Measurements from ENCODE around the gene FOXK2. TPM values are rescaled to one million over a fixed set of nuclear protein-coding genes. Genes with fewer than 3 reads are reported as not detected.

Gene FOXK2
- total and polyA plus RNA-seq, 2 experiments from 2014 or later = 5.6 to 43.0 TPM

DNA sequence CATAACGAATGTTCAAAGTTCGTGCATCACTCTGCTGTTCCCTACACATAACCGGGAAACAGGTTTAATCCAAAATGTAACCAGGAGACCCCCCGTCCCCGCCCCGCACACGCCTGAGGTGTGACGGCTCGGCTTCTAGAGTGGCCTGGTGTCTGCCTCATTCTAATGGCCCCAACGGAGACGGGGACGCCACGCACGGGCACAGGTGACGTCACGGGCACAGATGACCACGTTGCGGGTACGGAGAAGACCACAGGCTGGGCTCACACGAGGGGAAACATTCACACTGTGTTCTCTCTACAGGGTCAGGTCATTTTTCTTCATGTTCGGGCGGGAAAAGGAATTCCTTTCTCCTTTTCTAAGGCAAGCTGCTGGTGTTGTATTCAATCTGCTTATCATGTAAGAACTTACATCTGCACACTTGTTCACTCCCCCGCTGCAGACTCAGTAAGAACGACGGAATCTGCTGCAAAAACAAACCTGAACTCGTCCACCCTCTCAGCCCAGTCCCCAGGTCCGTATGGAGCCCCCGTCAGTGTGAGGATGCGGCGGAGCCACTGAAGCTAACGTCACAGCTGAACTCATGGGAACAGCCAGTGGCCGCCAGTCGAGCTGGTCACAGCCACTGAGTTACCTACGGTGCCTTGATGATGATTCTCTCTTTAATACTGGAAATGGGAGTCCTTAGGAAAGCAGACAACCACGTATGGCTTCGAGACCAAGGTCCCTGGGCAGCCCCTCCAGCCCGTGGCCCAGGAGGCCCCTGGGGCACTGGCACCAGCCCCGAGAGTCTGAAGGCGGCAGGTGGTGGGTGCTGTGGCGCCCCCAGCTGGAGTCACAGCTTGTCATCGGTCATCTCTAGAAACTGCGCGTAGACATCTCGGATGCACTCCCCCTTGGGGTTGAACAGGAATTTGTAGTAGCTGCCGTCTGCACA lies 95.8 kb downstream of the FOXK2 start:
- Histone ChIP-seq H3F3A (ENCODE audit: insufficient read depth) (peaks cover 8% of the 10 kb centered on the region; the same call in 1 of the 2 replicates), H3K4me3 (no peak overlapping the region), H3K9me2 (ENCODE audit: insufficient read depth) (no peaks in the 10 kb centered on the region), H3K27ac (no peak overlapping the region), H3K4me2 (ENCODE audit: unreplicated experiment) (no peak overlapping the region), H3K79me2 (ENCODE audit: insufficient read depth) (no peaks in the 10 kb centered on the region), H3K27me3 (replicated peaks; ENCODE audit: insufficient read depth) (no peaks in the 10 kb centered on the region), H3K9me3 (ENCODE audit: low read depth) (no peaks in the 10 kb centered on the region), H2AFZ (no peak overlapping the region), H3K36me3 (ENCODE audit: low read depth) (peaks cover 31% of the 10 kb centered on the region; the same call in 1 of the 2 replicates), H3K4me1 (ENCODE audit: insufficient read depth) (0 out of 2 replicates have a peak, but pooled peaks cover 4% of the 10 kb centered on the region), H3K9ac (no peak overlapping the region), H4K20me1 (ENCODE audit: insufficient read depth) (no peaks in the 10 kb centered on the region)
- TF ChIP-seq EZH2 (IDR thresholded peaks at IDR 0.05; ENCODE audit: insufficient read depth, poor library complexity, severe bottlenecking) (no peak), EZH2phosphoT487 (IDR thresholded peaks at IDR 0.05; ENCODE audit: insufficient read depth, low read depth) (no peak)
- 92 to 95% methylated on average over 45 of the region's 45 CpGs for WGBS, 2 experiments (ENCODE audit: low coverage in 1 of 2, low lambda C conversion rate in 2 of 2, missing lambda C conversion rate in 2 of 2)
- no peak for DNase-seq
- in situ Hi-C loops (cut with MboI) = no loop called here

DNA sequence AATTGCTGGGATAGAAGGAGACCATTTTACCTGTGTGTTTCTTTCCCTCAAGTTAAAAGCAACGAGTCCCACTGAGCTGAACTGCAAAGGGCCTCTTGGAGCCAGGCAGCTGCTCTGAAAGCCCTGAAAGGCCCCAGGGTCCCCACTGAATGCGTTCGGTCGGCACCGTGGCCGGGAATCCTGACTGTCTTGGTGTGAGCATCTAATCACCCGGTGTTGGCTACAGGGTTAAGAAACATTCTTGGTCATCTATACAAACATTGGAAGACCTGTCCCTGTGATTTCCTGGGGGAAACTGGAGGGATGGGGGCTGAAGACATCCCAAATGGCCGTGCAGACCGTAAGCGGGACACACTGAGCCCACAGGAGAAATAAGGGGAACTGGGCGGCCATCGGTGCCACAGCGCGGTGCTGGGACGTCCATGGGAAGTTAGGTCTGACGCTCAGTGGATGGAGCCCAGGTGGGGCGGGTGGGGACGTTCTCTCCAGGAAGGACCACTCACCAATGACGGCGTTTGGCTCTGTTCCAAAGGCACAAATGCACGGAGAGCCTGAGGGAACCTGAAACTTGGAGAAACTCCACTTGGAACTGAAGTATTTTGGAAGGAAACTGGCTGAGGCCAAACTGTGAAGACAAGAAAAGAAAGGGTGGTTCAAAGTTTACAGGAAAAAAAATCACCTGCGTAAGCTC lies 96.6 kb downstream of the FOXK2 start:
- H3K9me2 ChIP-seq (ENCODE audit: insufficient read depth) = no peaks in the 10 kb centered on the region
- DNase-seq = no peak
- H3K4me2 ChIP-seq (ENCODE audit: unreplicated experiment) = no peak overlapping the region
- peaks cover 38% of the 10 kb centered on the region for H3K36me3 ChIP-seq (ENCODE audit: low read depth)
- WGBS, 2 experiments (ENCODE audit: low coverage in 1 of 2, low lambda C conversion rate in 2 of 2, missing lambda C conversion rate in 2 of 2) = 84 to 86% methylated on average over 22 of the region's 22 CpGs
- H3F3A ChIP-seq (ENCODE audit: insufficient read depth) = peaks cover 8% of the 10 kb centered on the region; the same call in 1 of the 2 replicates
- no peaks in the 10 kb centered on the region for H3K27me3 ChIP-seq (replicated peaks; ENCODE audit: insufficient read depth)
- 0 out of 2 replicates have a peak, but pooled peaks cover 4% of the 10 kb centered on the region for H3K4me1 ChIP-seq (ENCODE audit: insufficient read depth)
- no peaks in the 10 kb centered on the region for H3K9me3 ChIP-seq (ENCODE audit: low read depth)
- H3K27ac ChIP-seq = no peak overlapping the region
- H4K20me1 ChIP-seq (ENCODE audit: insufficient read depth) = no peaks in the 10 kb centered on the region
- in situ Hi-C loops (cut with MboI) = no loop called here
- no peak overlapping the region for H3K4me3 ChIP-seq
- H3K9ac ChIP-seq = no peak overlapping the region
- no peak for TF ChIP-seq EZH2 (IDR thresholded peaks at IDR 0.05; ENCODE audit: insufficient read depth, poor library complexity, severe bottlenecking)
- H3K79me2 ChIP-seq (ENCODE audit: insufficient read depth) = no peaks in the 10 kb centered on the region
- H2AFZ ChIP-seq = no peak overlapping the region

DNA sequence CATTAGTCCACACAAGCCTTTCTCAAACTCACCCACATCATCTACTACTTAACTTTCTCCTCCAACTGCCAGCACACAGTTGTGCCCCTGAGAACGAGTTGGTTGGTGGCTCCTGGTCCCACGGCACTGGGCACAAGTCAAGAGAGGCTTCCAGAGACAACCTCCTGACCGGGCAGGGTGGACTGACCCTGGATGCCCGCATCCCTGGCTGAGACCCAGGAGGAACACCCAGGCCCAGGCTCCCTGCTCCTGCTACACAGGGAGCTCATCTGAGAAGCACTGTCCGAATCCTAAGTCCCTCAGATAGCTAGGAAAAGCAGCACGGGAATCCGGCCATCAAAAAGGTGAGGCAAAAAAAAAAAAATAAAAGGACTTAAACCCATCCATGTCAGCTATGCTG lies 99.7 kb downstream of the FOXK2 start:
- in situ Hi-C loops (cut with MboI) = no loop called here
- H3K4me3 ChIP-seq = no peak overlapping the region
- no peak for TF ChIP-seq EZH2phosphoT487 (IDR thresholded peaks at IDR 0.05; ENCODE audit: insufficient read depth, low read depth)
- TF ChIP-seq EZH2 (IDR thresholded peaks at IDR 0.05; ENCODE audit: insufficient read depth, poor library complexity, severe bottlenecking) = no peak
- peaks cover 54% of the 10 kb centered on the region for H3K36me3 ChIP-seq (ENCODE audit: low read depth)
- H3F3A ChIP-seq (ENCODE audit: insufficient read depth) = no peaks in the 10 kb centered on the region
- WGBS, 2 experiments (ENCODE audit: low coverage in 1 of 2, low lambda C conversion rate in 2 of 2, missing lambda C conversion rate in 2 of 2) = 86 to 92% methylated on average over 7 of the region's 7 CpGs
- no peaks in the 10 kb centered on the region for H3K9me3 ChIP-seq (ENCODE audit: low read depth)
- no peaks in the 10 kb centered on the region for H4K20me1 ChIP-seq (ENCODE audit: insufficient read depth)
- no peak overlapping the region for H3K4me2 ChIP-seq (ENCODE audit: unreplicated experiment)
- no peak overlapping the region for H3K9ac ChIP-seq
- H2AFZ ChIP-seq = no peak overlapping the region
- DNase-seq = no peak
- no peaks in the 10 kb centered on the region for H3K4me1 ChIP-seq (ENCODE audit: insufficient read depth)
- no peaks in the 10 kb centered on the region for H3K9me2 ChIP-seq (ENCODE audit: insufficient read depth)
- H3K27me3 ChIP-seq (replicated peaks; ENCODE audit: insufficient read depth) = no peaks in the 10 kb centered on the region
- H3K79me2 ChIP-seq (ENCODE audit: insufficient read depth) = peaks cover 22% of the 10 kb centered on the region
- no peak overlapping the region for H3K27ac ChIP-seq

DNA sequence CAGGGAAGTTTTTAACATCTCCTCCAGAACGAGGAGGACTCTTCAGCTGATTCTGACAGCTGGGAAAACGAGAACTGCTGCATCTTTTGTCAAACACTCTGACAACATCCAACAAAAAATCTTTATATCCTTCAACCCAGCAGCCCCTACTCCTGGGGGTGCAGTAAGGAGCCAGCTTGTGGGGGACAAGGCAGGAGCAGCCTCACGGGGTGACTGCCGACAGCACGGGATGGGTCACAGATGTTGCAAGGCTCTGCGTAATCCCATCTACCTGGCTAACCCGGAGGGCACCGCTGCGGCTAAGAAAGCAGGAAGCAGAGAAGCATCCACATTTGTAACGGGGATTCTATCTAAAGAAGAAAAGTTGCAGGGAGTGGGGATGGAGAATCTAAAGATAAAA lies 100.1 kb downstream of the FOXK2 start:
- H3K9me2 ChIP-seq (ENCODE audit: insufficient read depth) = no peaks in the 10 kb centered on the region
- peaks cover 22% of the 10 kb centered on the region for H3K79me2 ChIP-seq (ENCODE audit: insufficient read depth)
- H2AFZ ChIP-seq = no peak overlapping the region
- no peak overlapping the region for H3K4me2 ChIP-seq (ENCODE audit: unreplicated experiment)
- no peak for DNase-seq
- no peaks in the 10 kb centered on the region for H3F3A ChIP-seq (ENCODE audit: insufficient read depth)
- H3K4me1 ChIP-seq (ENCODE audit: insufficient read depth) = no peaks in the 10 kb centered on the region
- H3K9ac ChIP-seq = no peak overlapping the region
- no peak overlapping the region for H3K27ac ChIP-seq
- H3K9me3 ChIP-seq (ENCODE audit: low read depth) = no peaks in the 10 kb centered on the region
- WGBS, 2 experiments (ENCODE audit: low coverage in 1 of 2, low lambda C conversion rate in 2 of 2, missing lambda C conversion rate in 2 of 2) = 97 to 98% methylated on average over 8 to 9 of the region's 10 CpGs
- H3K4me3 ChIP-seq = no peak overlapping the region
- peaks cover 55% of the 10 kb centered on the region for H3K36me3 ChIP-seq (ENCODE audit: low read depth)
- in situ Hi-C loops (cut with MboI) = no loop called here
- no peak for TF ChIP-seq EZH2 (IDR thresholded peaks at IDR 0.05; ENCODE audit: insufficient read depth, poor library complexity, severe bottlenecking)
- no peak for TF ChIP-seq EZH2phosphoT487 (IDR thresholded peaks at IDR 0.05; ENCODE audit: insufficient read depth, low read depth)
- H3K27me3 ChIP-seq (replicated peaks; ENCODE audit: insufficient read depth) = no peaks in the 10 kb centered on the region
- no peaks in the 10 kb centered on the region for H4K20me1 ChIP-seq (ENCODE audit: insufficient read depth)

All from GM23248 (cell line).